ENCODE measurements around the gene RCC1.

DNA sequence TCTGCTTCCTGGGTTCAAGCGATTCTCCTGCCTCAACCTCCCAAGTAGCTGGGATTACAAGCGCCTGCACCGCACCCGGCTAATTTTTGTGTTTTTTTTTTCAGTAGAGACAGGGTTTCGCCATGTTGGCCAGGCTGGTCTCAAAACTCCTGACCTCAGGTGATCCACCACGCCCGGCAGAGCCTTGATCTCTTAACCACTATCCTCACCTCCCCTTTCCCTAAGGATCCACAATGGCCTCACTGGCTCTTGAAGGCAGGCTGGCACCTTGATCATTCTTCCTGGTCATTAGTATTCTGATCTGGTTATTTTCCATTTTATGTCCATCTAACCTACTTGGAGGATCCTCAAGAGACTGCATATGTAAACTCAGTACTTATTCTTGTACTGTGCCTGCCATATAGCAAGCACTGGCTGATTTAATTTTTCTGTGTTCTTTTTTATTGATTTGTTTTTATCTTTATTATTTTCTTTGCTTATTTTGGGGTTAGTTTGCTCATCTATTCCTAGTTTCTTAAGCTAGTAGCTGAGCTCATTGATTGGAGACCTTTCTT lies 6.3 kb downstream of the RCC1 start:
- TF ChIP-seq, protein P1, sequence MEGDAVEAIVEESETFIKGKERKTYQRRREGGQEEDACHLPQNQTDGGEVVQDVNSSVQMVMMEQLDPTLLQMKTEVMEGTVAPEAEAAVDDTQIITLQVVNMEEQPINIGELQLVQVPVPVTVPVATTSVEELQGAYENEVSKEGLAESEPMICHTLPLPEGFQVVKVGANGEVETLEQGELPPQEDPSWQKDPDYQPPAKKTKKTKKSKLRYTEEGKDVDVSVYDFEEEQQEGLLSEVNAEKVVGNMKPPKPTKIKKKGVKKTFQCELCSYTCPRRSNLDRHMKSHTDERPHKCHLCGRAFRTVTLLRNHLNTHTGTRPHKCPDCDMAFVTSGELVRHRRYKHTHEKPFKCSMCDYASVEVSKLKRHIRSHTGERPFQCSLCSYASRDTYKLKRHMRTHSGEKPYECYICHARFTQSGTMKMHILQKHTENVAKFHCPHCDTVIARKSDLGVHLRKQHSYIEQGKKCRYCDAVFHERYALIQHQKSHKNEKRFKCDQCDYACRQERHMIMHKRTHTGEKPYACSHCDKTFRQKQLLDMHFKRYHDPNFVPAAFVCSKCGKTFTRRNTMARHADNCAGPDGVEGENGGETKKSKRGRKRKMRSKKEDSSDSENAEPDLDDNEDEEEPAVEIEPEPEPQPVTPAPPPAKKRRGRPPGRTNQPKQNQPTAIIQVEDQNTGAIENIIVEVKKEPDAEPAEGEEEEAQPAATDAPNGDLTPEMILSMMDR (IDR thresholded peaks at IDR 0.05): no peak
- TF ChIP-seq POLR2A (IDR thresholded peaks at IDR 0.05): no peak
